GM23338 (cell line): ENCODE measurements around the gene TIE1.

Experiments used
- CREB1 ChIP-seq: fragments of 250-450 bp; sonication (Bioruptor Pico); IDR thresholded peaks from 2 replicates; pipeline ENCODE4 v1.5.0; 2020; ENCODE audit warnings: low read depth, mild to moderate bottlenecking, moderate library complexity
- EZH2 ChIP-seq: fragments of 200-600 bp; sonication (generic); IDR thresholded peaks from one replicate; pipeline ENCODE4 v1.8.0; 2017; ENCODE audit warnings: antibody characterized with exemption, mild to moderate bottlenecking, low read depth; ENCODE audit not compliant: unreplicated experiment
- EZH2phosphoT487 ChIP-seq: fragments of 200-600 bp; sonication (generic); IDR thresholded peaks from one replicate; pipeline ENCODE4 v1.8.1; 2018; ENCODE audit warnings: antibody characterized with exemption; ENCODE audit not compliant: unreplicated experiment
- JUNB ChIP-seq: IDR thresholded peaks from one replicate; pipeline ENCODE4 v1.6.1; 2016; ENCODE audit warnings: antibody characterized with exemption; ENCODE audit not compliant: unreplicated experiment
- NANOG ChIP-seq: IDR thresholded peaks from 2 replicates; pipeline ENCODE4 v1.6.1; 2016; ENCODE audit warnings: antibody characterized with exemption, borderline replicate concordance
- POLR2AphosphoS5 ChIP-seq: IDR thresholded peaks from 2 replicates; pipeline ENCODE4 v1.6.1; 2016; ENCODE audit warnings: antibody characterized with exemption, low read depth
- STAT1 ChIP-seq: IDR thresholded peaks from one replicate; pipeline ENCODE4 v1.6.1; 2016; ENCODE audit warnings: antibody characterized with exemption; ENCODE audit not compliant: unreplicated experiment
- ZNF114 ChIP-seq: fragments of 250-450 bp; sonication (Bioruptor Pico); IDR thresholded peaks from 2 replicates; pipeline ENCODE4 v1.5.0; 2020; ENCODE audit warnings: mild to moderate bottlenecking, moderate library complexity
- ZNF331 ChIP-seq: fragments of 250-450 bp; sonication (Bioruptor Pico); IDR thresholded peaks from 2 replicates; pipeline ENCODE4 v1.5.0; 2020; ENCODE audit warnings: low read depth, mild to moderate bottlenecking, moderate library complexity
- TF ChIP-seq, protein P1 (sequence below), 2 experiments: fragments of 200-600 bp in 1 of 2; sonication (generic) in 1 of 2; conservative IDR thresholded peaks; 2 replicates each; pipeline versions ENCODE4 v1.5.1 to v1.6.1; 2016 to 2017; ENCODE audit warnings: antibody characterized with exemption in 2 of 2, low read depth in 2 of 2, mild to moderate bottlenecking in 2 of 2, moderate library complexity in 1 of 2
- TF ChIP-seq, protein P2 (sequence below): IDR thresholded peaks from one replicate; pipeline ENCODE4 v1.6.1; 2018; ENCODE audit warnings: antibody characterized with exemption; ENCODE audit not compliant: unreplicated experiment

DNA sequence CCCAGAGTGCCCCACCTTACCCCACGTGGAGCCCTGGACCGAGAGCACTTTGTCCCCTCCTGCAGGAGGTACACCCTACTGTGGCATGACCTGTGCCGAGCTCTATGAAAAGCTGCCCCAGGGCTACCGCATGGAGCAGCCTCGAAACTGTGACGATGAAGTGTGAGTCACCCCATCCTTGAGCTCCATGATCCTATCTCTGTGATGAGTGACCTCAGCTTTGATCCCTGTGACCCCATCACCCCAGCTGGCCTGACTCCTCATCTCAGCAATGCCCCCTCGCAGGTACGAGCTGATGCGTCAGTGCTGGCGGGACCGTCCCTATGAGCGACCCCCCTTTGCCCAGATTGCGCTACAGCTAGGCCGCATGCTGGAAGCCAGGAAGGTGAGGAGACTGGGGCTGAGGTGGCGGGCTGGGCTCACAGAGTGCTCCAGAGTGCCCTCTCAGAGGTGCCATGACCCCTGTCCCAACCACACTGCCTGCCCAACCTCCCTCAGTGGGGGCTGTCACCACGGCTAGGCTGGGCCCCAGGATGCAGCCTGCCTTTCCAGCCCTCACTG lies 20.6 kb downstream of the TIE1 start:
- TF ChIP-seq, protein P1, sequence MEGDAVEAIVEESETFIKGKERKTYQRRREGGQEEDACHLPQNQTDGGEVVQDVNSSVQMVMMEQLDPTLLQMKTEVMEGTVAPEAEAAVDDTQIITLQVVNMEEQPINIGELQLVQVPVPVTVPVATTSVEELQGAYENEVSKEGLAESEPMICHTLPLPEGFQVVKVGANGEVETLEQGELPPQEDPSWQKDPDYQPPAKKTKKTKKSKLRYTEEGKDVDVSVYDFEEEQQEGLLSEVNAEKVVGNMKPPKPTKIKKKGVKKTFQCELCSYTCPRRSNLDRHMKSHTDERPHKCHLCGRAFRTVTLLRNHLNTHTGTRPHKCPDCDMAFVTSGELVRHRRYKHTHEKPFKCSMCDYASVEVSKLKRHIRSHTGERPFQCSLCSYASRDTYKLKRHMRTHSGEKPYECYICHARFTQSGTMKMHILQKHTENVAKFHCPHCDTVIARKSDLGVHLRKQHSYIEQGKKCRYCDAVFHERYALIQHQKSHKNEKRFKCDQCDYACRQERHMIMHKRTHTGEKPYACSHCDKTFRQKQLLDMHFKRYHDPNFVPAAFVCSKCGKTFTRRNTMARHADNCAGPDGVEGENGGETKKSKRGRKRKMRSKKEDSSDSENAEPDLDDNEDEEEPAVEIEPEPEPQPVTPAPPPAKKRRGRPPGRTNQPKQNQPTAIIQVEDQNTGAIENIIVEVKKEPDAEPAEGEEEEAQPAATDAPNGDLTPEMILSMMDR (conservative IDR thresholded peaks at IDR 0.05; ENCODE audit: low read depth in 2 of 2): no peak
- TF ChIP-seq JUNB: no peak
- no peak for TF ChIP-seq EZH2phosphoT487
- TF ChIP-seq EZH2: no peak
- TF ChIP-seq, protein P2, sequence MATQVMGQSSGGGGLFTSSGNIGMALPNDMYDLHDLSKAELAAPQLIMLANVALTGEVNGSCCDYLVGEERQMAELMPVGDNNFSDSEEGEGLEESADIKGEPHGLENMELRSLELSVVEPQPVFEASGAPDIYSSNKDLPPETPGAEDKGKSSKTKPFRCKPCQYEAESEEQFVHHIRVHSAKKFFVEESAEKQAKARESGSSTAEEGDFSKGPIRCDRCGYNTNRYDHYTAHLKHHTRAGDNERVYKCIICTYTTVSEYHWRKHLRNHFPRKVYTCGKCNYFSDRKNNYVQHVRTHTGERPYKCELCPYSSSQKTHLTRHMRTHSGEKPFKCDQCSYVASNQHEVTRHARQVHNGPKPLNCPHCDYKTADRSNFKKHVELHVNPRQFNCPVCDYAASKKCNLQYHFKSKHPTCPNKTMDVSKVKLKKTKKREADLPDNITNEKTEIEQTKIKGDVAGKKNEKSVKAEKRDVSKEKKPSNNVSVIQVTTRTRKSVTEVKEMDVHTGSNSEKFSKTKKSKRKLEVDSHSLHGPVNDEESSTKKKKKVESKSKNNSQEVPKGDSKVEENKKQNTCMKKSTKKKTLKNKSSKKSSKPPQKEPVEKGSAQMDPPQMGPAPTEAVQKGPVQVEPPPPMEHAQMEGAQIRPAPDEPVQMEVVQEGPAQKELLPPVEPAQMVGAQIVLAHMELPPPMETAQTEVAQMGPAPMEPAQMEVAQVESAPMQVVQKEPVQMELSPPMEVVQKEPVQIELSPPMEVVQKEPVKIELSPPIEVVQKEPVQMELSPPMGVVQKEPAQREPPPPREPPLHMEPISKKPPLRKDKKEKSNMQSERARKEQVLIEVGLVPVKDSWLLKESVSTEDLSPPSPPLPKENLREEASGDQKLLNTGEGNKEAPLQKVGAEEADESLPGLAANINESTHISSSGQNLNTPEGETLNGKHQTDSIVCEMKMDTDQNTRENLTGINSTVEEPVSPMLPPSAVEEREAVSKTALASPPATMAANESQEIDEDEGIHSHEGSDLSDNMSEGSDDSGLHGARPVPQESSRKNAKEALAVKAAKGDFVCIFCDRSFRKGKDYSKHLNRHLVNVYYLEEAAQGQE: no peak
- no peak for TF ChIP-seq CREB1 (CRISPR knock-in tag)
- no peak for TF ChIP-seq POLR2AphosphoS5
- TF ChIP-seq STAT1: no peak
- no peak for TF ChIP-seq NANOG
- TF ChIP-seq ZNF114 (CRISPR knock-in tag): no peak
- no peak for TF ChIP-seq ZNF331 (CRISPR knock-in tag)
